Heart left ventricle (tissue), 13 donors: ENCODE measurements around the gene ARHGAP44.

Source experiments
- CTCF ChIP-seq, 12 donors: fragments of 200-600 bp; sonication (generic) in 4 of 12; IDR thresholded peaks; one replicate each; pipeline versions ENCODE4 v1.5.0 to v1.8.0; 2018 to 2022; ENCODE audit warnings: antibody characterized with exemption in 12 of 12, mild to moderate bottlenecking in 5 of 12
- POLR2A ChIP-seq, 2 donors: fragments of 450-650 bp; IDR thresholded peaks; one replicate each; pipeline ENCODE4 v1.6.1; 2017; ENCODE audit warnings: antibody characterized with exemption in 2 of 2, mild to moderate bottlenecking in 2 of 2, moderate library complexity in 2 of 2
- donor health status: ischemic (EF 13 %, LVEDD 7.1; RV severe dilation, severe dysfunction).
- donor health status: DM: no; HTN: yes; CAD: no.
- donor health status: DM: no; HTN: no; CAD: no.
- donor health status: ischemic (EF 25% LVEDD 6.9; RV normal size, moderate dysfunction).
- donor health status: ischemic (EF 25% LVEDD 5.7; RV mildly dilated, moderate dysfunction).
- donor health status: ischemic (EF 35%, LVEDD 5.7; RV mildly dilated, moderate dysfunction).
- donor health status: nonischemic (EF 11% LVEDD 7.7; RV severe dilation, severe dysfunction).
- donor health status: DM: yes; HTN: yes; CAD: no.
- donor health status: PGD.
- donor health status: ischemic (EF 29% LVEDD 5.4; RV normal size, mild dysfunction).
- donor health status: nonischemic (EF 23%, LVEDD 6.1; RV moderate dilation, normal function).

- TF ChIP-seq POLR2A (IDR thresholded peaks at IDR 0.05) = no peak
- TF ChIP-seq CTCF (IDR thresholded peaks at IDR 0.05) = no peak
Measured at GRCh38 chr17:12813664-12814063, 24.4 kb downstream of the ARHGAP44 start.
